SK-N-MC (cell line): ENCODE data around the gene TRMT11.

Source experiments
- EZH2 ChIP-seq: fragments of 200-600 bp; sonication (generic); IDR thresholded peaks from one replicate; pipeline ENCODE4 v1.6.1; 2017; ENCODE audit warnings: antibody characterized with exemption
- FOXP2 ChIP-seq: optimal IDR thresholded peaks from 2 replicates; pipeline ENCODE3; 2011; ENCODE audit warnings: mild to moderate bottlenecking, moderate library complexity; ENCODE audit not compliant: insufficient read depth; ENCODE audit errors: extremely low read length, control extremely low read depth
- POLR2AphosphoS5 ChIP-seq: IDR thresholded peaks from 2 replicates; pipeline ENCODE4 v1.6.1; 2012; ENCODE audit warnings: mild to moderate bottlenecking, low read depth, low read length, borderline replicate concordance

DNA sequence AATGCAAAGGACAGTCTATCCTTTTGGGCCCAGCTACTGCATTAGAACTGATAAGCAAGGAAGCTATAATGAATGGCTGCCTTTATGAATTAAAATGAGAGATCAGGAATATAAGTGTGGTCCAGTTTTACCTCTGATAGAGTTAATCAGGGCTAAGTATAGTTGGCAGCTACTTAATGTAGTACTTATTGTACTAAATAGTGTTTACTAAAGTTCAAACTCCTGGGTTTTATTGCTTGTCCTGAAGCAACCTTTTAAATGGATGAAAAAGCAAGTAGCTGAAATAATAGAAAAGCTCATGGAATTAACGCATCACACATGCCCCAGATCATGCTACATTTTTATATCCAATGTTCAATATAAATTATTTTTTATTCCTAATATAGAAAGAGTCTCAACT is 5.3 kb downstream of the TRMT11 start:
- no peak for TF ChIP-seq EZH2
- TF ChIP-seq POLR2AphosphoS5: no peak
- no peak for TF ChIP-seq FOXP2
